ENCODE measurements around the gene SLC7A10.
"Not testable (repeated sequence)": the region's sequence is repeated elsewhere in the genome, so short reads cannot be mapped to it uniquely, and the experiment has no call there.

SLC7A10 gene

DNA sequence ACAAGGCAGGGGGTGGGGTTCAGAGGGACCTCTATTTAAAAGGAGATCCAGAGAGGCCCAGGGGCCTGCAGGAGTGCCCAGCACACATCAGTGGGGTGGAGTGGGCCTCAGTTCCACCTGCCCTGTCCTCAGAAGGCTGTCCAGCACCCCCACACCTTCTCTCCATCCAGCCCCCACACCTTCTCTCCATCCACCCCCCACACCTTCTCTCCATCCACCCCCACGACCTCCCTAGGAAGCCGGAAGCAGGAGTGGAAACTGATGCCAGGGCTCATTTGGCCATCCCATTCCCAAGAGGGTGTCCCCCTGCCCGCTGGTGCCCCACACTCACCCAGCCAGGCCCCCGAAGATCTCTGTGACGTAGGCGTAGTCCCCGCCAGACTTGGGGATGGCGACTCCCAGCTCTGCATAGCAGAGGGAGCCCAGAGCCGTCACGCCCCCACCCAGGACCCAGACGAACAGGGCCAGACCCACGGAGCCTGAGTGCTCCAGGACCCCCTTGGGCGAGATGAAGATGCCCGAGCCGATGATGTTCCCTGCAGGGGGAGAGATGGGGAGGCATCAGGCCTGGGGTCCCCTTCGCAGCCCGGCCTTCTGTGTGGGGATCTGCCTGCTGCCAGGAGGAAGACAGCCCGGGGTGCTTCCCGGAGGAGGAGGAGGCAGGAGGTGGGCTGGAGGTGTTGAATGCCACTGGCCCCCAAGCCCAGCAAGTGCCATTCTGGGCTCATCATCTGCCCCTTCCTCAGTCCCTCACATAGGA, 10.0 kb downstream of the SLC7A10 start:
- no peak overlapping the region for H3K27ac ChIP-seq (ENCODE audit: low read depth, low read length)
- no peak overlapping the region for H3K4me3 ChIP-seq (ENCODE audit: low read depth, low read length)
- H3K9ac ChIP-seq (ENCODE audit: low read length): no peak overlapping the region
- H3K36me3 ChIP-seq (ENCODE audit: control insufficient read depth, insufficient read depth, low read length): no peaks in the 10 kb centered on the region
- no peaks in the 10 kb centered on the region for H3K9me3 ChIP-seq (ENCODE audit: control insufficient read depth, insufficient read depth, low read depth, low read length)
- peaks cover 5% of the 10 kb centered on the region; the same call in 1 of the 2 replicates for H3K4me1 ChIP-seq (ENCODE audit: control insufficient read depth, insufficient read depth, low read length)
- H3K27me3 ChIP-seq (ENCODE audit: control insufficient read depth, insufficient read depth, low read length): peaks cover 2% of the 10 kb centered on the region; the same call in 1 of the 2 replicates

DNA sequence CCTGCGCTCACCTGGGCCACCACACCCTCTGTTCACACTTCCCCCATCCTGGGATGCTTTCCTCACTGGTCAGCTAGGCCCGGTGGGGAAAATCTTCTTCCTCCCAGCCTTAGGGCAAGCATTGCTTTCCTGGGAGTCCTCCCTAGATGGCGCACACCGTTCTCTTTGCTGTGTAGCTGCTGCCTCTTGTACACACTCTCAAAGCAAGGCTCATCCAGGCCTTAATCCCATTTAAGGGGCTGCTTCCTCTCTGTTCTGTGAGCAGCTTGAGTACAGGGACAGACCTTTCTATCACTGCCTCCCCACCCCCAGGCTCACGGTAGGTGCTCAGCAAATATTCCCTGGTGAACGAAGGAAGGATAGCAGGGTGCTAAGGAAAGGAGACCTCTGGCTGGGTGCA, 11.1 kb downstream of the SLC7A10 start:
- Histone ChIP-seq H3K9ac (ENCODE audit: low read length) (no peak overlapping the region), H3K27ac (ENCODE audit: low read depth, low read length) (no peak overlapping the region), H3K36me3 (ENCODE audit: control insufficient read depth, insufficient read depth, low read length) (no peaks in the 10 kb centered on the region), H3K27me3 (ENCODE audit: control insufficient read depth, insufficient read depth, low read length) (no peaks in the 10 kb centered on the region), H3K4me1 (ENCODE audit: control insufficient read depth, insufficient read depth, low read length) (peaks cover 5% of the 10 kb centered on the region; the same call in 1 of the 2 replicates), H3K4me3 (ENCODE audit: low read depth, low read length) (no peak overlapping the region), H3K9me3 (ENCODE audit: control insufficient read depth, insufficient read depth, low read depth, low read length) (no peaks in the 10 kb centered on the region)

DNA sequence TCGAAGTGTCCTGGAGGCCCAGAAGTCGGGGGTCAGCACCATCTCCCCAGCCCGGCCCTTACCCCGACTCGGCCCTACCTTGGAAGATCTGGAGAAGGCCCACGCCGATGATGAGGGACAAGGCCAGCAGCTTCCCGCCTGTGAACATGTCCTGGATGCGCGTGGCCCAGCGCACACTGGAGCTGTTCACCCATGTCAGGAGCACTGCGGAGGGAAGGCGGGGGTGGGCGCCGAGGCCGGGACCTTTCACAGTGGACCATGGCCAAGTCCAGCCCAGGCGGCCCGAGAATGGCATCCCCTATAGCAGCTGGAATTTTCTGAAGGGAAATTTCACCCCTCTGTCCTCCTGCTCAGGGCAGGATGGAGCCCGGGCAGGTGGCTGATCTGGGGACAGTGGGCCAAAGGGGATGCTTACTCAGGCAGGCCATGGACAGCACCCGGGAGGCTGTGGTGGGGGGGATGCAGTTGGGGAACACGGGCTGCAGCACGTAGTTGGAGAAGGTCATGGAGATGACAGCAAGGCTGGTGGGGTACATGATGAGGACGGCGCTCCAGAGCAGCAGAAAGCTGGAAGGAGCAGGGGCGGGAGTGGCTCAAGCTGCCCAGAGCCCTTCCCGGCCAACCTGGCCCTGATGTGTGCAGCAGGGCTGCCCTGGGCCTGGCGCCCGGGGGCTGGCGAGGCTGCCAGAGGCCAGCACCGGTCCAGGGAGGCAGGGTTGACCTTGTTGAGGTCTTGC, 13.0 kb downstream of the SLC7A10 start:
- Histone ChIP-seq H3K36me3 (ENCODE audit: control insufficient read depth, insufficient read depth, low read length) (no peaks in the 10 kb centered on the region), H3K4me3 (ENCODE audit: low read depth, low read length) (no peak overlapping the region), H3K9ac (ENCODE audit: low read length) (no peak overlapping the region), H3K4me1 (ENCODE audit: control insufficient read depth, insufficient read depth, low read length) (peaks cover 5% of the 10 kb centered on the region; the same call in 1 of the 2 replicates), H3K27me3 (ENCODE audit: control insufficient read depth, insufficient read depth, low read length) (no peaks in the 10 kb centered on the region), H3K27ac (ENCODE audit: low read depth, low read length) (no peak overlapping the region), H3K9me3 (ENCODE audit: control insufficient read depth, insufficient read depth, low read depth, low read length) (no peaks in the 10 kb centered on the region)

DNA sequence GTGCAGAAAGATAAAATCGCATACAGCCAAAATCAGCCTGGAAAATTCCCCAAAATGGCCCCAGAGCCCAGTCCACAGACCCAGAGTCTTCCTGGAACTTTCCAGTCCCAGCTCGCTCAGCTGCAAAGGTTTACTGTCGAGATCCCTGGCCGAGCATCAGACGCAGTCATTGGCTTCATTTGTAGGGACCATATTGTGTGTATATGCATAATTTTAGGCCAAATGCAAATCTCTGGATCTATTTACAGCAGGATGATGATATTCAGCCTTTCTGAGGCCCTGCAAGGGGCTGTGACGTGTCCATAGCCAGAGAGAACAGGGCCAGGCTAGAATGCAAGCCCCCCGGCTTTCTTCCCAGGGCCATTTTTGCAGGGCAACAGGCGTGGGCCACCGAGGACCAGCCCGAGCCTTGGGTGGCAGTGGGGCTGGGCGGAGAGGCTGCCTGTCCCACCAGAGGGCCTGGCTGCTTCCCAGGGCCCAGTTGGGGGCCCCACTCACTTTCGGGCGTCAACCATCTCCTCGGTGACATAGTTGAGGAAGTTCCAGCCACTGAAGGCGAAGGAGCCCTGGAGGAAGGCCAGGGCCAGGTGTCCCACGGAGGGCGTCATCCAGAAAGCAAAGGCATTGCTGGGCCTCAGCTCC, 13.7 kb downstream of the SLC7A10 start:
- H3K4me1 ChIP-seq (ENCODE audit: control insufficient read depth, insufficient read depth, low read length): peaks cover 5% of the 10 kb centered on the region; the same call in 1 of the 2 replicates
- H3K36me3 ChIP-seq (ENCODE audit: control insufficient read depth, insufficient read depth, low read length): no peaks in the 10 kb centered on the region
- H3K9me3 ChIP-seq (ENCODE audit: control insufficient read depth, insufficient read depth, low read depth, low read length): no peaks in the 10 kb centered on the region
- H3K27me3 ChIP-seq (ENCODE audit: control insufficient read depth, insufficient read depth, low read length): no peaks in the 10 kb centered on the region
- H3K9ac ChIP-seq (ENCODE audit: low read length): no peak overlapping the region
- H3K27ac ChIP-seq (ENCODE audit: low read depth, low read length): no peak overlapping the region
- H3K4me3 ChIP-seq (ENCODE audit: low read depth, low read length): no peak overlapping the region

DNA sequence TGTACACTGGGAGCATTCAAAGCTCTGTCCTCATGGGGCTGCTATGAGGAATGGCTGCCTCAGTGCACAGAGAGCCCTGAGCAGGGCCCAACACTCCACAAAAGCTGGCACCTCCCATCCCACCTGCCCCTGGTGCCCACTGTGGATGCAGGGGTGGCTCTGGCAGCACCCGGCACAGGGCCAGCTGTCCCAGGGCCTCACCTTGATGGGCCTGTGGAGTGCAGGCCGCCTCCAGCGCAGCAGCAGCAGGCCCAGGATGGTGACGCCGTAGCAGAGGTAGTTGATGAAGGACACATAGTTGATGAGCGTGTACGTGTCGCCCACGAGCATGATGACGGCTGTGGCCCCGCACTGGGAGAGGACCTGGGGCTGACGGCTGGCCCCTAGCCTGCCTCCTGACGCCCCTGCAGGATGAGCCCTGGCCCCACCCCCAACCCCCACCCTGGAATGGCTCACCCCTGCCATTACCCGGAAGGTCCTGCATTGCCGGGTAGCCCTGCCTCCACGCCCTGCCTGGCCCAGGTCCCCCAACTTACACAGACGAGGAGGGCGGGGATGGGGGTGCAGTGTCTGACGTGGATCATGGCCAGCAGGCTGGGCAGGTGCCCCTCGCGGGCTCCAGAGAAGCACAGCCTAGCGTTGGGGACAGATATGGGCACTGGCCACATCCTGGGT, 15.2 kb downstream of the SLC7A10 start:
- Histone ChIP-seq H3K9me3 (ENCODE audit: control insufficient read depth, insufficient read depth, low read depth, low read length) (no peaks in the 10 kb centered on the region), H3K4me1 (ENCODE audit: control insufficient read depth, insufficient read depth, low read length) (no peaks in the 10 kb centered on the region), H3K4me3 (ENCODE audit: low read depth, low read length) (no peak overlapping the region), H3K27ac (ENCODE audit: low read depth, low read length) (no peak overlapping the region), H3K27me3 (ENCODE audit: control insufficient read depth, insufficient read depth, low read length) (no peaks in the 10 kb centered on the region), H3K36me3 (ENCODE audit: control insufficient read depth, insufficient read depth, low read length) (peaks cover 12% of the 10 kb centered on the region; the same call in 1 of the 2 replicates), H3K9ac (ENCODE audit: low read length) (no peak overlapping the region)

DNA sequence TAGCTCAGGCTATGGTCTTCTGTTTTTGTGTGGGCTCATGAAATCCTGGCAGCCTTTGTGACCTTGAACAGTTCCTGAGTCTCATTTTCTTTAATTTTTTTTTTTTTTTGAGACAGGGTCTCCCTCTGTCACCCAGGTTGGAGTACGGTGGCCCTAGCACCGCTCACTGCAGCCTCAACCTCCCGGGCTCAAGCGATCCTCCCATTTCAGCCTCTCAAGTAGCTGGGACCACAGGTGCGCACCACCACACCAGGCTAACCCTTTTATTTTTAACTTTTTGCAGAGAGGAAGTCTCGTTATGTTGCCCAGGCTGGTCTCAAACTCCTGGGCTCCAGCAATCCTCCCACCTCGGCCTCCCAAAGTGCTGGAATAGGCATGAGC, 15.8 kb downstream of the SLC7A10 start:
- peaks cover 18% of the 10 kb centered on the region; the same call in 1 of the 2 replicates for H3K36me3 ChIP-seq (ENCODE audit: control insufficient read depth, insufficient read depth, low read length)
- H3K27me3 ChIP-seq (ENCODE audit: control insufficient read depth, insufficient read depth, low read length); H3K9ac ChIP-seq (ENCODE audit: low read length); H3K27ac ChIP-seq (ENCODE audit: low read depth, low read length); H3K4me1 ChIP-seq (ENCODE audit: control insufficient read depth, insufficient read depth, low read length); H3K4me3 ChIP-seq (ENCODE audit: low read depth, low read length); H3K9me3 ChIP-seq (ENCODE audit: control insufficient read depth, insufficient read depth, low read depth, low read length): not testable (repeated sequence)

DNA sequence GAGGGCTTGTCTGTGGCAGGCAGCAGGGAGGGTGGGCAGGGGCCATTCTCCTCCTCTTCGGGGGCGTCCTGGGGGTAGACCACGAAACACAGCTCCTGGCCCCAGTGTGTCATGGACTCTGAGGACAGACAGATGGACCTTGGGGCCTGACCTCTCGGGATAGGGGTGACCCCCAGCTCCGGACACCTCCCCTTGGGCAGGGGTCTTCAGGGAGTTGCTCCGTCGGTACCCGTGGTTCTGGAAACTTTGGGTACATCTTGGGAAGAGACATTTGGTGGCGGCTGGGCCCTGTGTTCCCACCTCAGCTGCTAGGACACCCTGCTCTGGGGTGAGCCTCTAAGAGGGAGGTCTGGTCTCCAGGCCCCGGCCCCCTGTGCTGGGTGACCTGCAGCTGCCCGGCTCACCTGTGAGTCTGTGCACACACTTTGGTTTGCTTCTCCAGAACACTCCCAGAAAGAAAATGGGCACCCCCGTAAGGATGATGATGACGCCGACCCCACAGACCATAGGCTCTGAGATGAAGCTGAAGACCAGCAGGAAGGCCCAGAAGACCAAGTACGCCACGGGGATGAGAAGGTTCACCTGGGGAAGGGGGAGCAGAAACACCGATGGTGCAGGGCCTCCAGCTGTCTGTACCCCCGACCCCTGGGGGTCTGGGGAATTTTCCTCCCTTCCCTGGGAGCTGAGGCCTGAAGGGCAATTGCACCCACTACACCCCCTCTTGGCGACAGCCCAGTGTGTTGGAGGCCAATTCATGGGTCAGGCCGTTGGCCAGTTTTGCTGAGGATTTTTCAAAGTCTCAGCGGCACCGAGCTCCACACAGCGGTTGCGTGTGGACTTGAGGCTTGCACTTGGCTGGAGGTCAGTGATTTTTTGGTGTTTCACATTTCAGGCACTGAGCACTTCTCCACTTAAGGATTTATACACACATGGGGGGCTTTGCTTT, 16.5 kb downstream of the SLC7A10 start:
- no peak overlapping the region for H3K9ac ChIP-seq (ENCODE audit: low read length)
- no peak overlapping the region for H3K4me3 ChIP-seq (ENCODE audit: low read depth, low read length)
- H3K9me3 ChIP-seq (ENCODE audit: control insufficient read depth, insufficient read depth, low read depth, low read length): no peaks in the 10 kb centered on the region
- H3K36me3 ChIP-seq (ENCODE audit: control insufficient read depth, insufficient read depth, low read length): peaks cover 18% of the 10 kb centered on the region; the same call in 1 of the 2 replicates
- H3K27me3 ChIP-seq (ENCODE audit: control insufficient read depth, insufficient read depth, low read length): no peaks in the 10 kb centered on the region
- no peak overlapping the region for H3K27ac ChIP-seq (ENCODE audit: low read depth, low read length)
- no peaks in the 10 kb centered on the region for H3K4me1 ChIP-seq (ENCODE audit: control insufficient read depth, insufficient read depth, low read length)

DNA sequence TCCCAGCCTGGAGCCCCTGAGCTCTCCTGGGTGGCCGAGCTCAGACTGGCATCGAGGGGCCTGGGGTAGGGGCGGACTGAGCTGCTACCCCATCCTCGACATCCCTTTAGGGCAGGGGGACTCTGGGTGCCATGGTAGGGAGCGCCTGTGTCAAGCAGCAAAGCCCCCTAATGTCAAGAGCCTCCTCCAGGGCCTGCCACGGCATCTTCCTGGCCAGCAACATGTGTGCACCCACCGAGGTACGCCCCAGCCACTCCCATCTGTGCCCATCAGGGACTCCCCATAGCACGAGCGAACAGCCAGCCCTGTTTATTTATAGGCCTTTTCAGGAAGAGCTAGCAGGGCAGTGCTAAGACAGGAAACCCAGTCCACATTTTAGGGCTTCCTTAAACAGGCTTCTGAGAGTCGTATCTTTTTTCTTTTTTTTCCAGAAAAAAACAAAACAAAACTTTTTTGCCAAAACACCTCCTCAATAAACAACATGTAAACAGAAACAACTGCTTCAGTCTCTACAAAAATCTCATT, 17.2 kb downstream of the SLC7A10 start:
- no peak overlapping the region for H3K27ac ChIP-seq (ENCODE audit: low read depth, low read length)
- no peak overlapping the region for H3K4me3 ChIP-seq (ENCODE audit: low read depth, low read length)
- H3K9me3 ChIP-seq (ENCODE audit: control insufficient read depth, insufficient read depth, low read depth, low read length): no peaks in the 10 kb centered on the region
- no peaks in the 10 kb centered on the region for H3K27me3 ChIP-seq (ENCODE audit: control insufficient read depth, insufficient read depth, low read length)
- H3K9ac ChIP-seq (ENCODE audit: low read length): no peak overlapping the region
- peaks cover 18% of the 10 kb centered on the region; the same call in 1 of the 2 replicates for H3K36me3 ChIP-seq (ENCODE audit: control insufficient read depth, insufficient read depth, low read length)
- no peaks in the 10 kb centered on the region for H3K4me1 ChIP-seq (ENCODE audit: control insufficient read depth, insufficient read depth, low read length)

DNA sequence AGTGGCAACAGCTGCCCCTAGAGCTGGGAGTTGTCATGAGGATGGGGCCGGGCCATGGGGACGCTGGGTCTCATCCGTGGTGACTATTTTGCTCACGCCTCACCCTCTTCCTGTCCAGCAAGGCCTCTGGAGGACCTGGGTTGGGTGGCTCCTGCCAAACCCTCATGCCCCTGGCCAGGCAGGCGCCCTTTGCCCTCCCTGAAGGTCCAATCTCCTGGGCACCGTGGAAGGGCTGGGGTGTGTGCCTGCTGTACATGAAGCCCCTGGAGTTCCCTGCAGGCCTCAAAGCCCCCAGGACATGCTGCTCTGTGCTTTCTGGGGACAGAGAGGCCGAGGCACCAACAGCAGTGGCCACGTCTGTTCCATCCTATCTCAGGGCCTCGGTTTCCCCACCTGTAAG, 17.7 kb downstream of the SLC7A10 start:
- H3K27ac ChIP-seq (ENCODE audit: low read depth, low read length): no peak overlapping the region
- no peak overlapping the region for H3K9ac ChIP-seq (ENCODE audit: low read length)
- peaks cover 23% of the 10 kb centered on the region for H3K36me3 ChIP-seq (ENCODE audit: control insufficient read depth, insufficient read depth, low read length)
- no peaks in the 10 kb centered on the region for H3K4me1 ChIP-seq (ENCODE audit: control insufficient read depth, insufficient read depth, low read length)
- H3K9me3 ChIP-seq (ENCODE audit: control insufficient read depth, insufficient read depth, low read depth, low read length): no peaks in the 10 kb centered on the region
- H3K4me3 ChIP-seq (ENCODE audit: low read depth, low read length): no peak overlapping the region
- no peaks in the 10 kb centered on the region for H3K27me3 ChIP-seq (ENCODE audit: control insufficient read depth, insufficient read depth, low read length)
